HepG2 (cell line): ENCODE data around the gene FAM83C. TPM values are rescaled to one million over a fixed set of nuclear protein-coding genes. Genes with fewer than 3 reads are reported as not detected.

Source experiments
- ATAC-seq: fragments of 200-7000 bp; cut with Tn5 transposase; 3 replicates; pipeline ENCODE4 v1.9.1; 2020; ENCODE audit warnings: mild to moderate bottlenecking, moderate library complexity
- BruUV-seq: library from RNA; stranded (reverse); fragments of 400-500 nt; replicated peaks from 2 replicates; lab custom pipeline; 2021; lab: Mats Ljungman, UMichigan
- CTCF ChIA-PET: fragments of 300-600 bp; formaldehyde crosslinking; extraction: SDS; loops from one replicate; lab custom pipeline; 2021; ENCODE audit warnings: low total read pairs, inconsistent platforms, low intra/inter-chr PET ratio; lab: Yijun Ruan, JAX
- POLR2A ChIA-PET: fragments of 350-600 bp; sonication (Branson Sonifier 250); formaldehyde crosslinking; loops from one replicate; lab custom pipeline; 2020; ENCODE audit warnings: antibody characterized with exemption, inconsistent platforms; lab: Yijun Ruan, JAX
- DNase-seq: peaks from one replicate; pipeline ENCODE4 v3.0.0-alpha.2; 2015; ENCODE audit warnings: low spot score
- FAIRE-seq: peaks from 3 replicates; lab custom pipeline; 2011; peaks lifted over from hg19 to GRCh38; lab: Jason Lieb, UNC
- H2AFZ ChIP-seq: one replicate; pipeline ENCODE4 v1.6.1; 2011; ENCODE audit warnings: low read length, inconsistent platforms
- H3K27ac ChIP-seq: fragments of 300-600 bp; 3 replicates; pipeline ENCODE4 v1.8.0; 2011; ENCODE audit warnings: mixed run types, mild to moderate bottlenecking, mixed read lengths, low read length, inconsistent platforms; ENCODE audit not compliant: insufficient read depth; ENCODE audit errors: extremely low read length
- H3K27me3 ChIP-seq, 2 experiments: fragments of 200-600 bp in 1 of 2; 2 replicates in 1 of 2; 3 replicates in 1 of 2; pipeline versions ENCODE4 v1.6.0 to v1.8.0; 2011; ENCODE audit warnings: low read length in 2 of 2, mild to moderate bottlenecking in 2 of 2, moderate library complexity in 2 of 2, inconsistent platforms in 1 of 2; ENCODE audit not compliant: insufficient read depth in 2 of 2, control insufficient read depth in 1 of 2
- H3K36me3 ChIP-seq, 2 experiments: fragments of 200-600 bp in 1 of 2; replicated peaks in 1 of 2; 2 replicates in 1 of 2; 3 replicates in 1 of 2; pipeline versions ENCODE4 v1.5.1 to v1.8.0; 2011; ENCODE audit warnings: low read length in 2 of 2, inconsistent platforms in 1 of 2; ENCODE audit not compliant: insufficient read depth in 2 of 2, control insufficient read depth in 1 of 2
- H3K4me1 ChIP-seq: 2 replicates; pipeline ENCODE4 v1.5.1; 2012; ENCODE audit warnings: low read length, inconsistent platforms; ENCODE audit not compliant: insufficient read depth
- H3K4me2 ChIP-seq: 2 replicates; pipeline ENCODE4 v1.6.0; 2011; ENCODE audit warnings: low read depth, low read length, inconsistent platforms
- H3K4me3 ChIP-seq, 3 experiments: fragments of 200-600 bp in 1 of 3; sonication (generic), shearing (Covaris generic) in 1 of 3; replicated peaks in 1 of 3; 2 replicates each; pipeline ENCODE4 v1.5.1; 2011 to 2016; ENCODE audit warnings: low read length in 3 of 3, inconsistent platforms in 2 of 3, low read depth in 2 of 3, mild to moderate bottlenecking in 2 of 3, control low read depth in 1 of 3, mixed read lengths in 1 of 3; ENCODE audit not compliant: insufficient read depth in 1 of 3
- H3K79me2 ChIP-seq: one replicate; pipeline ENCODE4 v1.6.1; 2011; ENCODE audit warnings: low read length, inconsistent platforms; ENCODE audit not compliant: insufficient read depth
- H3K9ac ChIP-seq: 2 replicates; pipeline ENCODE4 v1.6.0; 2011; ENCODE audit warnings: mild to moderate bottlenecking, low read depth, low read length, inconsistent platforms; ENCODE audit not compliant: insufficient read depth
- H3K9me3 ChIP-seq: 2 replicates; pipeline ENCODE4 v1.5.1; 2012; ENCODE audit warnings: mild to moderate bottlenecking, low read length
- H4K20me1 ChIP-seq: 2 replicates; pipeline ENCODE4 v1.6.0; 2011; ENCODE audit warnings: inconsistent platforms, mild to moderate bottlenecking, low read length, moderate library complexity; ENCODE audit not compliant: insufficient read depth
- ATF7 ChIP-seq, 2 experiments: fragments of 450-650 bp in 1 of 2; sonication (generic) in 1 of 2; formaldehyde crosslinking in 1 of 2; IDR thresholded peaks; 2 replicates each; pipeline versions ENCODE4 v1.4.0 to v1.6.1; 2016 to 2020; ENCODE audit warnings: antibody characterized with exemption in 1 of 2, mild to moderate bottlenecking in 1 of 2, missing genetic modification reagents in 1 of 2
- BRF2 ChIP-seq: sonication (generic); formaldehyde crosslinking; IDR thresholded peaks from 2 replicates; pipeline ENCODE4 v1.8.1; 2022; ENCODE audit warnings: mild to moderate bottlenecking, missing genetic modification reagents
- DNMT1 ChIP-seq: sonication (generic); formaldehyde crosslinking; IDR thresholded peaks from 2 replicates; pipeline ENCODE4 v1.5.1; 2020; ENCODE audit warnings: mild to moderate bottlenecking, missing genetic modification reagents
- FOXJ3 ChIP-seq: sonication (generic); formaldehyde crosslinking; IDR thresholded peaks from 2 replicates; pipeline ENCODE4 v1.4.0; 2020; ENCODE audit warnings: missing genetic modification reagents, mild to moderate bottlenecking, borderline replicate concordance
- PHF5A ChIP-seq: IDR thresholded peaks from one replicate; pipeline ENCODE4 v1.6.1; 2018; ENCODE audit warnings: low read depth, missing genetic modification reagents; ENCODE audit not compliant: unreplicated experiment
- SMC3 ChIP-seq: IDR thresholded peaks from 2 replicates; pipeline ENCODE4 v1.6.1; 2011; ENCODE audit warnings: low read length, improper control_type of control experiment
- ZNF703 ChIP-seq: sonication (generic); formaldehyde crosslinking; IDR thresholded peaks from 2 replicates; pipeline ENCODE4 v1.5.1; 2020; ENCODE audit warnings: missing genetic modification reagents, mild to moderate bottlenecking, moderate library complexity, borderline replicate concordance
- WGBS: methylation state at CpG from one replicate; pipeline ENCODE4 v1.1.6; 2017; ENCODE audit warnings: low lambda C conversion rate; 5-methylcytosine and 5-hydroxymethylcytosine counted together
- in situ Hi-C: cut with HindIII; loops from 2 replicates; pipeline ENCODE4 v1.10.0; 2017; ENCODE audit warnings: low pct_unique_long_range_greater_than_20kb; ENCODE audit not compliant: extremely low pct_ligation_motif_present
- intact Hi-C: fragments of 100-400 bp; cut with micrococcal nuclease; formaldehyde crosslinking; loops from one replicate; pipeline ENCODE4 v1.10.0; 2022; ENCODE audit not compliant: unreplicated experiment
- polyA plus RNA-seq, 8 experiments: library from polyadenylated mRNA; depleted of rRNA in 3 of 8; stranded (reverse) in 7 of 8; unstranded in 1 of 8; fragments of >200 nt; fragmentation: Illumina TruSeq in 4 of 8; extraction: Trizol in 4 of 8; gene quantifications; 2 replicates each; pipeline versions ENCODE4 v1.2.1 to v1.2.3, GENCODE V29; 2011 to 2016; ENCODE audit warnings: low read depth in 4 of 8, missing spikeins in 1 of 8, mixed read lengths in 1 of 8; ENCODE audit not compliant: insufficient read depth in 1 of 8
- total RNA-seq, 5 experiments: library from RNA; depleted of rRNA; stranded (reverse); fragments of >200 nt; fragmentation: Illumina TruSeq; extraction: Trizol; gene quantifications; 2 replicates each; pipeline ENCODE4 v1.2.3, GENCODE V29; 2016; ENCODE audit warnings: low read depth in 1 of 5

FAM83C gene
- total and polyA plus RNA-seq, 2 of the 13 experiments (the other 11 are each of a cell fraction or from before 2014, with no cell fraction given): 0.04 TPM; not detected in 1

- H3K27me3 ChIP-seq: no peaks in the 10 kb centered on the region
- intact Hi-C loops: no loop called here
- no peaks in the 10 kb centered on the region for H3K79me2 ChIP-seq
- no peak overlapping the region for H3K27ac ChIP-seq
- 86% methylated on average over 14 of the region's 16 CpGs for WGBS
- FAIRE-seq: no peak
- H3K36me3 ChIP-seq: no peaks in the 10 kb centered on the region
- TF ChIP-seq DNMT1 (CRISPR knock-in tag) (no peak), FOXJ3 (CRISPR knock-in tag) (no peak), ZNF703 (no peak), SMC3 (no peak), ATF7 (IDR thresholded peaks at IDR 0.05) (no peak), ATF7 (CRISPR knock-in tag; IDR thresholded peaks at IDR 0.05) (no peak), BRF2 (no peak), PHF5A (CRISPR knock-in tag) (no peak)
- TF ChIP-seq, all 625 proteins: peak for 0
- in situ Hi-C loops: loop anchor here (5.0 to 10.0 kb wide), 2 partner anchors 120 to 392 kb away; partner anchors contain the start of genes ACSS2, EDEM2 and GGT7
- no peak overlapping the region for H3K9ac ChIP-seq
- ATAC-seq: no peak
- peaks cover 35% of the 10 kb centered on the region for H3K4me1 ChIP-seq
- POLR2A ChIA-PET: no interaction called here
- no peak overlapping the region for H3K4me3 ChIP-seq
- H2AFZ ChIP-seq: no peak overlapping the region
- DNase-seq: no peak
- H3K9me3 ChIP-seq: no peaks in the 10 kb centered on the region
- CTCF ChIA-PET: interaction anchor here (3.4 kb wide), 1 partner anchor 122 kb away, joined by 27 read pairs; no protein-coding TSS in a partner anchor
- no peak overlapping the region for H3K4me2 ChIP-seq
- no TSS peak for BruUV-seq
- H4K20me1 ChIP-seq: no peaks in the 10 kb centered on the region
These were observed 25.1 kb downstream of the FAM83C start for GRCh38 chr20:35267092-35267491.
